ENCODE measurements around the gene NR4A2.
A peak's percentile ranks its signal among the peaks of the same experiment; 100 is the strongest.

The NR4A2 gene

DNA sequence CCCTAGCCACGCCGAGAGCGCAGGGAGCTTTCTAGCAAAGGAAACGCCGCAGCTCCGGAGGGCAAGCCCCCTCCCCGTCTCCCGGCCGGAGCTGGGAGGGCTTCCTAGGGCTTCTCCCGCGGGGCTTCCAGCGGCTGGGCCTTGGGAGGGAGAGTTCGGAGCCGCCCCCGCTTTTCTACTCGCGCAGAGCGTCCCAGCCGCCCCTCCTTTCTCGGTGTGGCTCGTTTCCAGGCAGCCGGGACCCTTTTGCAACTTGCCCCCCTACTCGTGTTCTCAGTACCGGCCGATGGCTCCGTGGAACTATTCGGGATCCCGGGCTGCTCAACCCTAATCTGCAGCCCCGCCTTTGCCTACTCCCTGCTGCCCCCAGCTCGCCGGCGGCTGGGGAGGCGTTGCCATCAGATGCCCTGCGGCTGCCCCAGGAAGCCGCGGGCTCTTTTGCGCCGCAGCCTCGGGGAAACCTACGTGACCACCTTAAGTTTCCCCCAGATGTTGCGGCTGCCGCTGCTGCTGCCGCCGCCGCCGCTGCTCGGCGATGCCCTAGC, 1.5 kb upstream of the NR4A2 start:
- TF ChIP-seq, protein P1, sequence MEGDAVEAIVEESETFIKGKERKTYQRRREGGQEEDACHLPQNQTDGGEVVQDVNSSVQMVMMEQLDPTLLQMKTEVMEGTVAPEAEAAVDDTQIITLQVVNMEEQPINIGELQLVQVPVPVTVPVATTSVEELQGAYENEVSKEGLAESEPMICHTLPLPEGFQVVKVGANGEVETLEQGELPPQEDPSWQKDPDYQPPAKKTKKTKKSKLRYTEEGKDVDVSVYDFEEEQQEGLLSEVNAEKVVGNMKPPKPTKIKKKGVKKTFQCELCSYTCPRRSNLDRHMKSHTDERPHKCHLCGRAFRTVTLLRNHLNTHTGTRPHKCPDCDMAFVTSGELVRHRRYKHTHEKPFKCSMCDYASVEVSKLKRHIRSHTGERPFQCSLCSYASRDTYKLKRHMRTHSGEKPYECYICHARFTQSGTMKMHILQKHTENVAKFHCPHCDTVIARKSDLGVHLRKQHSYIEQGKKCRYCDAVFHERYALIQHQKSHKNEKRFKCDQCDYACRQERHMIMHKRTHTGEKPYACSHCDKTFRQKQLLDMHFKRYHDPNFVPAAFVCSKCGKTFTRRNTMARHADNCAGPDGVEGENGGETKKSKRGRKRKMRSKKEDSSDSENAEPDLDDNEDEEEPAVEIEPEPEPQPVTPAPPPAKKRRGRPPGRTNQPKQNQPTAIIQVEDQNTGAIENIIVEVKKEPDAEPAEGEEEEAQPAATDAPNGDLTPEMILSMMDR (conservative IDR thresholded peaks at IDR 0.05; ENCODE audit: control insufficient read depth, insufficient read depth, low read depth, low read length): no peak
- peak overlapping the region; percentile 83 for H3K4me3 ChIP-seq (ENCODE audit: control insufficient read depth, low read depth, low read length)
- DNase-seq (ENCODE audit: low read depth): peak; percentile 66

GRCh38 chr2:156333274-156333950, 891 bp upstream of the NR4A2 start:
- TF ChIP-seq, protein P1 (conservative IDR thresholded peaks at IDR 0.05; ENCODE audit: control insufficient read depth, insufficient read depth, low read depth, low read length): no peak
- peak overlapping the region; percentile 83 for H3K4me3 ChIP-seq (ENCODE audit: control insufficient read depth, low read depth, low read length)
- no peak for DNase-seq (ENCODE audit: low read depth)

GRCh38 chr2:156332284-156332533, 312 bp downstream of the NR4A2 start:
- TF ChIP-seq, protein P1 (conservative IDR thresholded peaks at IDR 0.05; ENCODE audit: control insufficient read depth, insufficient read depth, low read depth, low read length): no peak
- peak overlapping the region; percentile 83 for H3K4me3 ChIP-seq (ENCODE audit: control insufficient read depth, low read depth, low read length)
- no peak for DNase-seq (ENCODE audit: low read depth)

DNA sequence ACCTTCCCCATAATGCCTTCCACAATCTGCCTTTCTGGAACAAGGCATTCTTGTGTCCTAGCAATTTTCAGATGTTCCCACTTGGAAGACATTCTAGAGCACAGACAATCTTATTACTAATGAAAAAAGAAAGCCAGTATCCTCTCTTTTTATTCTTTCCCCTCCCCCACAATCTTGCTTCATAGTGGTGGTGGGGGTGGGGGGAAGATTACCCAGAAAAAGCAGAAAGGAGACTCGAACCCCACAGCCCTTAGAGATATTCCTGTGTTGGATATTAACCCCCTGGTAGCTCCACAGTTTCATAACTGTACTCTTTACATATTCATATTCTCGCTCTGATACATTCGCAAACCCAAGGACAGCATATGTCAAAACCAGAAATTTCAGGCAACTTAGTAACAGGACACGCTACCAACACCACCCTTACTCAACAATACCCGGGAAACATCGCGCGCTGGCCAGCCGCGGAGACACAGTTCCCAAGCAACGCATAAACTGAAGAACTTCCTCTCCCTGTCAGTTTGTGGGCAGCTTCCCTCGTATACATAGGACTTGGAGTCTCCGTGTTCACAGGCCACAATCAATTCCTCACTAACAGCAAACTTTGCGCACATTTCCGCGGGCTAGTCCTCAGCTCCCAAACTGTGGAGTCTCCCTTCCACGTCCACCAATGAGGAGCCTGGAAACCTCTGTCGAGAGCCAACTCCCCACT, 793 bp downstream of the NR4A2 start:
- peak overlapping the region; percentile 83 for H3K4me3 ChIP-seq (ENCODE audit: control insufficient read depth, low read depth, low read length)
- DNase-seq (ENCODE audit: low read depth): peak; percentile 82
- TF ChIP-seq, protein P1 (conservative IDR thresholded peaks at IDR 0.05; ENCODE audit: control insufficient read depth, insufficient read depth, low read depth, low read length): no peak

- no peak overlapping the region for H3K4me3 ChIP-seq (ENCODE audit: control insufficient read depth, low read depth, low read length)
- TF ChIP-seq, protein P1 (conservative IDR thresholded peaks at IDR 0.05; ENCODE audit: control insufficient read depth, insufficient read depth, low read depth, low read length): no peak
- no peak for DNase-seq (ENCODE audit: low read depth)
Measured at GRCh38 chr2:156329927-156330726, 2.4 kb downstream of the NR4A2 start.

- no peak overlapping the region for H3K4me3 ChIP-seq (ENCODE audit: control insufficient read depth, low read depth, low read length)
- TF ChIP-seq, protein P1 (conservative IDR thresholded peaks at IDR 0.05; ENCODE audit: control insufficient read depth, insufficient read depth, low read depth, low read length): no peak
- no peak for DNase-seq (ENCODE audit: low read depth)
Measured at GRCh38 chr2:156329031-156329926, 3.2 kb downstream of the NR4A2 start.
